ENCODE data around the gene KCNH1.

- TF ChIP-seq CTCF (IDR thresholded peaks at IDR 0.05 in 2 of 3, conservative IDR thresholded peaks at IDR 0.05 in 1 of 3; ENCODE audit: control insufficient read depth in 2 of 3, extremely low read depth in 1 of 3, insufficient read depth in 1 of 3, low read depth in 3 of 3, low read length in 3 of 3) (no peak), POLR2AphosphoS5 (IDR thresholded peaks at IDR 0.05; ENCODE audit: low read length) (no peak), TCF3 (IDR thresholded peaks at IDR 0.05; ENCODE audit: borderline replicate concordance, insufficient read depth, low read depth, low read length) (no peak), SMAD1 (IDR thresholded peaks at IDR 0.05; ENCODE audit: low read depth, partially characterized antibody) (no peak)
Measured at GRCh38 chr1:210739627-210740026, 394.3 kb downstream of the KCNH1 start.

All from GM12878 (cell line).